HG03196 (cell line): Measurements from ENCODE around the gene LIPC.

Experiments used
- ATAC-seq: cut with Tn5 transposase; IDR thresholded peaks from one replicate; pipeline ENCODE4 v1.9.1; 2021; ENCODE audit not compliant: unreplicated experiment

LIPC gene

DNA sequence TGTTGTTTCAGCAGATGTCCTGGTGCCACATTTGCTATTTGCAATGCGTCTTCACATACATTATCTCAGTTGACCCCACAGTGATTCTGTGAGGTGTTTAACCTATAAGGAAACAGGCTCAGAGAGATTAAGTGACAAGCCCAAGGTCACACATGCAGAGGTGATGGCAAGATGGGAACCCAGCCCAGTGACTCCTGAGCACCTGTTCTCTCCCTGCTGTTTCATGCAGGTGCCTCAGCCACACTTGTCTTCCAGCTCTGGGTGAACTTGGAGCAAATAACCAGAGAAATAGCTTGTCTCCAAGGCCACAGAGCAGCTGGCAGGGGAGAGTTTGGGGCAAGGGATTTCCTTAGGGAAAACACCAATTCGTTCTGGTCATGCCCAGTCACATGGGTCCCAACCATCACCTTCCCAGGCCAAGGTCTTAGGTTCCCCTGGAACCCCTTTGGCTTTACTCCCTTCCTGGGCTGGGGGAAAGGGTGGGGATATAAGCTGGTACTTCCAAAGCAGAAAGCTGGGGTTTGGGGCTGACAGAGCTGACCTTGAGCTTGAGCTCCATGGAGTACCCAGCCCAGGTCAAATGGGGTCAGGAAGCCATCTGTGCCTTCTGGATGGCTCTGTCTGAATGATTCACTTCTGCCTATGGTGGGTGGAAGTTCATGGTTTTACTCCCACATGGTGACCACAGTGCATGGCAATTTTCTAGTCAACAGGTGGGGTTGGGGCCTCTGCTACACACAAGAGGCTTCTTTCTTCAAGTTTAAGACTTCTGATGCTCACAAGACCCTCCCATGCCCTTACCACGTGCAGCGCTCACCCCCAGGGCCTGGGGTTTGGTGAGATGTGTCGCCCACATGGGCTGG, 22.4 kb downstream of the LIPC start:
- no peak for ATAC-seq

DNA sequence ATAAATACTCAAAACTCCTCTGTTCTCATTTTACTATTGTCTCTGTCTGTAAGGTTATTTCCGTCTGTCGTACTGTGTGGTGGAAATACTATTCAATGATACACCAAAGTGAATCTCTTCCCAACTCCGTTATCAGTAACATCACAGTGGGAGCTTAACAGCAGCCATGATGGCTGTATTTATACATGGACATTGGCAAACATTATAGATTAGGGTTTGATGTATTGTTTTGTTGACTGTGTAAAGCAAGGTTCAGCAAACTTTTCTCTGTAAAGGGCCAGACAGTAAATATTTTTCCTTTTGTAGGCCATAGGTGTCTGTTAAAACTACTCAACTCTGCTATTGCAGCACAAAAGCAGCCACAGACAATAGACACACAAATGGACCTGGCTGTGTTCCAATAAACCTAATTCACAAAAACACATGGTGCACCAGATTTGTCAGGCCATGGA, 23.2 kb downstream of the LIPC start:
- ATAC-seq = no peak

DNA sequence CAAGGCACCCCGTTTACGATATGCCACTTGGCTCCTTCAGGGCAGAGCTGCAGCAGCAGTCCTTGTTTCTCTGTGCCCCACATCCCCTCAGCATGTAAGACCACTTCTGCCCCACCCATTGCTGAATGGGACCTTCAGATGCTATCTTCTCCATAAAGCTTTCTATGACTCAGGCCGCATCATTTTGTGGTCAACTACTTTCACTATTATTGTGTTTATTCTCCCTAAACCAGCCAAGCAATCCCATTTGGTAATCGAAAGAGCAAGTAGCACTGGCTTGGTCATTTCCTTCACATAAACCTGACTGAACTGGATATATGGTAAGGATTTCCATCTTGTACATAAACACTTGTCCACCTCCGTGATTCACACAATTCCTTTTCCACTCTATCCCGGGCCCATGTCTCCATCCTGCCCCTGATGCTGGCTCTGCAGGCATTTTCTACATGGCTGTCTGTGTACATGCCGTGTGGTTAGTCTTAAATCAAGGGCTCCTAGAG, 25.7 kb downstream of the LIPC start:
- ATAC-seq = peak; percentile 65

DNA sequence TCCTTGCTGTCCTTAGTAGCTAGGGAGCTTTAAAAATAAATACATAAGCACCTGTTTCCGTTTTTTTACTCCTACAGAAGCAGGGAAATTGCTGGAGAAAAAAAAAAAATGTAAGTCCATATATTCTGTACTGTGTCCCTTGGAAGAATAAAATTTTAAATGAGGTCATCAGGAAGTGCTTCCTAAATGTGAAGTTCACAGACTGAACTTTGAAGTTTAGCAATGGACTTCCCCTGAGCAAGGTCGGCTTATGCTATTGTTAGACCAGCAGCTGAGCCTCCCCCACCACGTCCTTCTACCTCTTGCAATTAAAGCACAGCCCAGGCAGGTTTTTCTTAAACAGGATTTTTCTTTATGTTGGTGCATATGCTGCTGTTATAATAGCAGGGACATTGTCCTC, 26.3 kb downstream of the LIPC start:
- ATAC-seq = no peak

DNA sequence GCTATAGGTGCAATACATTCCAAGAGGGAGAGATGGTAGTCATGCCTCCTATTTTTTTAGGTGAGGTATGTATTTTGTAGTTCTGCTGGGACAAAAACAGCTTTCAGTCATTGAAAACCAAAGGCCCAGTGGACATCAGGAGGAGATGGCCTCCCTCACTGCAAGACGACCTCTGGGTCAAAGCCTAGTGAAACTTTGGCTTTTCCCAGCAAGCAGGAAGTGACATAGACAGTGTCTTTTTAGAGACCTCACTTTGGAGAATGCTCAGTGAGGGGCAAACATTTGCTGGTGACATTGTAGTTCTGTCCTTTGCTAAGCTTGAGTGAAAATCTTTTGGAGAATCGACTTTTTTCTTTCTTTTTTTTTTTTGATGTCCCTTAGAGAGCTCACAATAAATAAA, 27.3 kb downstream of the LIPC start:
- ATAC-seq = no peak

DNA sequence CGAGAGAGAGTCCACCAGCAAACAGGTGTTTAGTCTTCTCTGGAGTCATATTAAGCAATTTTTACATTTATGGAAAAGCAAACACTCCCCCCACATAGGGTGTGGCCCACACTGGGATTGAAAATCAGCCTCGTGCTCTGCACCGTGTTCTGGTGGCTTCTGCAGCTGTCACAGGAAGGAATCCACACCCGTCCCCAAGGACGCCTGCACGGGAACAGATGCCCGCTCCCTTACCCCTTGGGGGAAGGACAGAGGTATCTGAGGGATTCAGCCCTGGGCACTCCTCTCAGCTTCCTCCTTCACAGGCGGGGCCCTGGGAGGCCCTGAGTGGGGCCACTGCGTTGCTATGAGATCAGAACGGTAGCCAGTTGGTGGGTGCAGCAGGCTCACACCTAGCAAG, 27.8 kb downstream of the LIPC start:
- ATAC-seq = no peak

DNA sequence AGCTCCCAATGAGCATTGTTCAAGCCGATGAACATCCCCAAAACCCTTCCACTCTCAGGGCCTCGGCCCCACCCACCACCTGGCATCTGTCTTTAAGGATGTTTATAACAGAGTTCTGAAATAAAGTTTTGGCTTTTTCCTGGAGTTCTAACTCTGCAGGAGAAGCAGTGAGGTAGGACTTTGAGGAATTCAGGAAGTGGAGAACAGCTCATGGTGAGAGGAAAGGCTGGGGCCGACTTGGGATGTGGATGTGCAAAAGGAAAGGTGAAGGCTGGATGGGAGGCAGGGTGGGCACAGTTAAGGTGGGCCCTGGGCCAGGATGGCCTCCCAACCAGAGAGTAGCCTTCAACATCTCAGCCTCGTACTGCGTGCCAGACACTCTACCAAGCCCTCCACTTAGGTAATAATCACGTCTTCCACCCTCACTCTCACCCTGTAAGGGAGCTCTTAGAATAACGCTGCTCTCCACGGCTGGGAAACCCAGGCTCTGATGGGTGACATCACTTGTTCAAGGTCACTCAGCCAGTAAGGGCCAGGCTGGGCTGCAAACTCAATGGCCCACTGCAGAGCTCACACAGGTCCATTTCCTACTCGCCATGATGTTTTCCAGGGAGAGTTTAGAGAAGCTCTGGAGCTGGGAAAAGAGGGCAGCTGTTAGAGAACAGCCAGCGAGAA, 28.5 kb downstream of the LIPC start:
- no peak for ATAC-seq

DNA sequence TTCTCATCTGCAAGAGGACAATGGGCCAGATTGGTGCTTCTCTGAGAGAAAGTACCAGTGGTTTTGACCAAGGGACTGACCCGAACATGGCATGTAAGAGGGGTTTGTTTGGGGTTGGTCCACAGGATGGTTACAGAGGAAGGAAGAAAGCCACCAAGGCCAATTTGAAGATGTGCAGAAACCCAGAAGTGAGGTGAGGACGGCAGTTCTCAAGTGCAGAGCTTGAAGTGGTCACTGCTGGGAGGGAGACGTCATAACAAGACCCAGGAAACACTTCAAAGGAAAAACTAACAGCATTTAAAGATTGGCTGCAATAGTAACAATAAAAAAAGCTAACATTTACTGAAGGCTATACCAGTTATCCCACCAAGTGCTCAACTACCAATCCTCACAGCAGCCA, 29.1 kb downstream of the LIPC start:
- no peak for ATAC-seq

DNA sequence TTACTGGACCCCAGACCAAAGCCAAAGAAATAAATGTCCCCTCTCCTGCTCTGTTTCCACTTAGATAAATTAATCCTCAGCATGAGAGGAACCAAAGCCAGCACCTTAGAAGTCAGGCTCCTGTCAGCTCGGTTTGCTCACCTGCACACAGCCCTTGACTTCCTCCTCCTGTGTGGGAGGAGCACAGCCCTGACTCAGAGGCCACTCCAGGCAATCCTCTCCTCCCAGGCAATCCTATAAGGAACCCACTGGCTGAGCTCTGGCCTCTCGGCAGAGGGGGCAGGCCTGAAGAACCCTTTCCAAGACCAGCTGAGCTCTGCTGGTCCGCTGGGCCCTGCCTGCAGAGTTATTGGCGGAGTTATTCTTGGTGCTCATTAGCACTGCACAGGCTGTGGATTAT, 30.8 kb downstream of the LIPC start:
- no peak for ATAC-seq

DNA sequence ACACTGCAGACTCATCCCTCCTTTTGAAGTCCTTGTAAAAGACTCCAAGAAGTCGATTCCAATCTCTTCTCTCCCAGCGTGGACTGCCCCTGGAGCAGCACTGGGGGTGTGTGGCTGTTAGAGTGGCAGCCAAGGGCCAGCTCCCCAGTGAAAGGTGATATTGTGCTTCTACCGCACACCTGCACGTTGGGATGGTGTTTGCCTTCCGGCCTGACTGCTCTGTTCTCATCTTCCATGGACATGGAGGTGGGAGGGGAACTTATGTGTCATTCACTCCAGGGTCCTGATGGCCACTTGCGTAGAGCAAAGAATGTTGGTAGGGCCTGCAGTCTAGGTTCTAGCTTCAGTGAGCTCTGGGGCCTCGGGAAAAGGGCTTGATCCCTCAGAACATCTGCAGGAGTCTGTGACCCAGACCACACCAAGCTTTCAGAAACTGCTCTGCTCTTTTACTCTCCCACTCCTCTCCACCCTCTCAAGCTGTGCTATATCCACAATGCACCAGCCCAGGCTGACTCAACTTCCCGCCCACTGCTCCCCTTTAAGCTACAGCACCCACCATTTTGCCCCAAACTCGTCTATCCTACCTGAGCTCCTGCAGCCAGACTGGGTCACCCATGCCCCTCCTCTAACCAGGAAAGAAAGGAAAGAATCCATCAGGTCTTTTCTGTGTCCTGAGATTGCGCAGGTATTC, 31.3 kb downstream of the LIPC start:
- ATAC-seq = no peak

DNA sequence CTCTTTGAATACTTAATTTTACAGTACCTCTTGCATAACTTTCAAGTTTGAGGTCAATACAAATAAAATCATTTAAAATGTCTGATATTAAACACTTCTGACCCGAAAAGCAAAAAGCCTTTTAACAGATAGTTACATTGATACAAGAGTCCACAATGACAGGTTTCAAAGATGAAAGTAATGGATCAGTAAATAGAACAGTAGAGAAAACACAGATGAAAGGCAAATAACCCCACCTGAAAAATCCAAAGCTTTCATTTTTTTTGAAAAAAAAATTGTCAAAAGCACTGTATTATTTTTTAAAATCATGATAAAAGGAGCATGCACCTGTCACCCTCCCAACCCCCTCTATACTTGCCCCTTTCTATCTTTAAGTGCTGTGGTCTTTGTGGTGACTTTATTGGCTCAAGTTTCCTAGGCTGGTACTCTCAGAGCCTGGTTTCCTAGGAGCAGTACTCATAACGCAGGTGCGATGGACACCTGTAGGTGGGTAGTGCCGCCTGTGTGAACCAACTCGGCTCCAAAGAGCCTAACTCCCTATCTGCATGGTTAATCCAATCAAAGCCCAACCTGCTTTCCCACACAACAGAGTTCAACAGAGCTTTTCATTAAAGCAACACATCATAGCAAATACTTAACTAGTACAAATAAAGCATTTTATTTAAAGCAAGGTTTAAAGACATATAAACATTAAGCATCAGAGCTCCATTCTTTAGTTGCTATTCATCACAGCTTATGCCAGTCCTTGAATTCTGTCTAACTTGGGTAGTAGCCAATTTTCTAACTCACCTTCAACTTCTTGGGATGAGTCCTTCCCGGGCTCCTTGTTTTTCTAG, 32.2 kb downstream of the LIPC start:
- no peak for ATAC-seq

DNA sequence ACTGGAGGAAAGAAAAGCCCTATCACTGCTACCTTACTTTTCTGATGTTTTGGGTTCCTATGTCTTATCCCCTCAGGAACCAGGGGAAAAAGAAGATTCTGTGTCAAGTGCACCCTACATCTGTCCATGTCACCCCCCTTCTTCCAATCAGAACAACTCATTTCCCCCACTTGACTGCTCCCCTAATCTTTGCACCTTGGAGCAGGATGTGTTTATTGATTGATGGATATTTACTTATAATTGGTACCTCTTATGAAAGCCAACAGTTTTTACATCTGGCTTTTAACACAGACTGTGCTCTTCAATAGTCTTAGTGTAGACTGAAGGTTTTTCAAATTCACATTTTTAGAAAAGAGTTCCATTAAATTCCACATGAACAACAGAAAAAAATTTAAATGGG, 33.3 kb downstream of the LIPC start:
- no peak for ATAC-seq

DNA sequence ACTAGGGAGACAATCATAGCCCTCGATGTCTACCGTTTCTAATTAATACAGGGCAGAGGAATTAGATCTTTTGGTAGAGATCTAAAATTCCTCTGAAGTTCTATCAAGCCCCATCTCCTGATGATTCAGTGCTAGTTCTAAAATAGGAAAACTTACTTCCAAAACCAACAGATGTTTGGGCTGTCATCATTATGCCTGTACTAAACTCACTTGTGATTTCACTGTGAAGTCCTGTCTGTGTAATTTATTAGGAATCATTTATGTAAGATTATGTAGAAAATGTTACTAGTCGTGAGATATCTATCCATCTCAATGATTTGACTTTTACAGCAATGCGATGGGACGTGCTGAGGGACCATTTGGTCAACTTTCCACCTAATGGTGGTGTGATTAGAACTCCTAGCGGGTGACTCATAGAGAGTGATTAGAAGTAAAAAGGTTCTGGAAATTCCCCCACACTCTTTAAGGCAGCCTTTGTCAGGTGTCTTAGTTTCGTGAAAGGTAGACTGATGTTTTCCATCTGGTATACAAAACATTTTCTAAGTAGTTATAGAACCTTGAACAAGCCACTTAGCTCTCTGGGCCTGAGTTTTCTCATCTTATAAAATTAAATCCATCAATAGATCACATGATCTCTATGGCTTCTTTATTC, 34.2 kb downstream of the LIPC start:
- no peak for ATAC-seq

DNA sequence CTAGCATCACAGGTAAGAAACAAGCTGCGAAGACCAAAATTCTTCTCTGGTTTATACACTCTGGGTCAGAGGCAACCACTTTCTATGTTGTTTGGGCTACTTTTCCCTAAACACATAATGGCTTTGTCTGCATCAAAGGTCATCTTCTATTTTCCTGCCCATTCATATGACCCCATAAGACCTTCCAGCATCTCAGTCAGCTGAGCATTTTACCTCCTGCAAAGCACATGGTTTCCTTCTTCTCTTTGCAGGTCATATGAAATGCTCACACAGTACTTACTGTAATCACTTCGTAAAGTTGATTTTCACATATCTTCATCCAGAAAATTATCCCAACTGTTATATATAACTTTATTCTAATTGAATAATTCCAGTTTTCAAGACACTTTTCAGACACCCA, 34.8 kb downstream of the LIPC start:
- no peak for ATAC-seq

DNA sequence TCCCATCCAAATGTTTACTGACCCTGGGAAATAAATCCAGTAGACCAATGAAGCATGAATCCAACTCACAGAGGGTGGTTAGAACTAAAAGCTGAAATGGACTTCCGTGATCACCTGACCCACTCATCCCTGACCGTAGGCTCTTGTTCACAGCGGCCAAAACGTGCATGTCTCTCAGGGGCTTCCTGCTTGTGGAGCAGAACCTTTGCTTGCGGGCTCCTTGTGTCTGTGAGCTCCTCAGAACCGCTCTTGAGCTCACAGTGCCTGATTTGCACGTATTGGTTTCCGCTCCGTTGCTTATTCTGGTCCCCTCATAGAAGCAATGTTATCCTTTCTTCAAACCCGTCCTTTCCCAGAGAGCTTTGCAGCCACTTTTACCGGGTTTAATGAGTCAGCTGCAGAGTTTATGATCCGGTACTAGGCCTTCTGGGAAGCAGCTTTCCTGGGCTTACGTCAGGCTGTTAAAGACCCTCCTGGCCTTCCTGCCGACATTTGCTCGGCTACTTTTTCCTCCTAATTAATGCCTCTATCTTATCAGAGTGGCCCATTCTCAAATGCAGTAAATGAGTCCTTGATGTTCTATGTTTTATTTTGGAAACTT, 35.4 kb downstream of the LIPC start:
- ATAC-seq = no peak

DNA sequence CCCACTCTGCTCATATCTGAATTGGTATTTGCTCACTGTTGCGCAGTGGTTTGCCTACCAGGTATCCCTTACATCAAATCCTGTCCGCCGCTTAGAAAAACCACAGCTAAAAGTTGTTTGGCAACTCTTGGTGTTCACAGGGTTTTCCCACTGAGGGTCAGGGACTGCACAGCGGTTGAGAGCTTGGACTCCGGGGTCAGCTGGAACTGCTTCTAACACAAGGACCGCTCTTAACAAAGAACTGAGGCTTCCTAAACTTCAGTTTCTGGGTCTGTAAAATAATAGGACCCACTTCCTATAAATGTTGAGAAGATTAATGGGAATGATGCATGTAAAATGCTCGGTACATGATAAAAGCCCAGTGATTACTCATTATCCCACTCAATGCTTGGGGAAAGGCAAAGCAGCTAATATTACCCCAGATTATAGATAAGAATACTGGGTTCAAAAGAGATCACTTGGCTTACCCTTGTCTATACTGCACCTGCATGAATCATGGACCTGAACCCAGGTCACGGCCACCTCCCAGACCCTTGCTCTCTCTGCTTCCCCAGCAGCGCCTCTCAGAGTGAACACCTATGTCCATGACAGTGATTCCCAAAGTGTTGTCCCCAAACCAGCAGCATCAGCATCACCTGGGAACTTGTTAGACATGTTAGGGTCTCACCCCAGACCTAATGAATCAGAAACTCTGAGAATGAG, 36.1 kb downstream of the LIPC start:
- ATAC-seq = no peak

DNA sequence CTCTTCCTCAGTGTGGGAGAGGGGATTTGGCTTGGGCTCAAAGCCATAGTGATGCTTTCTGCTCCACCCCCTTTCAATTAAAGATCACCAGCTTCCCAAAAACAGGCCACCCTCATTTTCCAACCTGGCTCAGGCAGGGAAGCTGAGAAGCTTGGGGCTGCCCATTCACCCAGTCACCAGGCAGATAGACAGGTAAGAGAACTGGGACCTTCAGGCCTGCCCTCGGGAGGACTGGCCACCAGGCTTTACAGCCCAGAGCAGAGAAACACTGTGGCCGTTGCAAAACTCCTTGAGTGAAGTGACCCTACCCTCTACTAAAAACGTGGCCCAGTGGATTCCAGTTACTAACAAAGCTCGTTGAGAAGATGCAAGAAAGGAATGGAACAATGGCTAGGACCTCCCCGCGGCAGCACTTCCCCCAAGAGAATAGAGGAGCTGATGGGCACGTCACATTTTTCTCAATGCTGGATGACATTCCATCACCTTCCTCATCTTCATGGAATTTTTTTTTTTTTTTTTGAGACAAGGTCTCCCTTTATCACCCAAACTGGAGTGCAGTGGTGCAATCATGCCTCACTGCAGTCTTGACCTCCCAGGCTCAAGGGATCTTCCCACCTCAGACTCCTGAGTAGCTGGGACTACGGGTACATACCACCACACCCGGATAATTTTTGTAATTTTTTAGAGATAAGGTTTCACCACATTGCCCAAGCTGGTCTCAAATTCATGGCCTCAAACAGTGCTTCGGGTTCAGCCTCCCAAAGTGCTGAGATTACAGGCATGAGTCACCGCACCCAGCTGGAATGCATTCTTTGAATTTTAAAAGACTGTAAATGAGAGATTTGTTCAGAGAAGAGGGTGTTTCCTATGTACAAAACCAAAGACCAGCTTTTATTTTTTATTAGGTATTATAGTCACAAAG, 37.9 kb downstream of the LIPC start:
- no peak for ATAC-seq

DNA sequence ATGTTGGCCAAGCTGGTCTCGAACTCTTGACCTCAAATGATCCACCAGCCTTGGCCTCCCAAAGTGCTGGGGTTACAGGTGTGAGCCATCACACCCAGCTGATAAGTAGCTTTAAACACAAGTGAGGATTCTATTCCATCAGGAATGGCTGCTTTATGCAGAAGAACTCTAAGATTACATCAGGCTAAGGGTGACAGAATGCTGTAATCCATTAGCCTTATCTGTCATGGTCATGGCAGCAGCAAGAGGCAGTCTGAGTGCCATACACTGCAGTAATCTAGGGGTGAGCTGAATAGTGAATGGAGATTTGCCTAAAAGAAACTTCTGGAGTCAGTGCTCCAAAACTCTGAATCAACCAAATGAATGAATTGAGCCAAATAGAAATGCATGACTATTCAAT, 39.6 kb downstream of the LIPC start:
- ATAC-seq = no peak
